Chondrocyte (in vitro differentiated cells): ENCODE data around the gene PUSL1. TPM values are rescaled to one million over a fixed set of nuclear protein-coding genes. Genes with fewer than 3 reads are reported as not detected.

ENCODE experiments used
- DNase-seq: peaks from one replicate; pipeline ENCODE4 v3.0.0; 2021; ENCODE audit warnings: mixed read lengths, low spot score
- H3K27ac Mint-ChIP-seq: one replicate; pipeline ENCODE4 v1.8.0; 2021; ENCODE audit warnings: mild to moderate bottlenecking, moderate library complexity, mixed read lengths; ENCODE audit not compliant: unreplicated experiment
- H3K27me3 Mint-ChIP-seq: 2 replicates; pipeline ENCODE4 v1.8.0; 2021; ENCODE audit warnings: low read depth, mixed read lengths
- H3K36me3 Mint-ChIP-seq: 2 replicates; pipeline ENCODE4 v1.8.0; 2021; ENCODE audit warnings: low read depth, mixed read lengths
- H3K4me1 Mint-ChIP-seq: 2 replicates; pipeline ENCODE4 v1.8.0; 2021; ENCODE audit warnings: low read depth, mild to moderate bottlenecking, mixed read lengths
- H3K4me3 Mint-ChIP-seq: one replicate; pipeline ENCODE4 v1.8.0; 2021; ENCODE audit warnings: mild to moderate bottlenecking, moderate library complexity, mixed read lengths; ENCODE audit not compliant: unreplicated experiment
- H3K9me3 Mint-ChIP-seq: 2 replicates; pipeline ENCODE4 v1.8.0; 2021; ENCODE audit warnings: low read depth, mixed read lengths
- CTCF ChIP-seq: fragments of 200-600 bp; sonication (generic); IDR thresholded peaks from 2 replicates; pipeline ENCODE4 v1.5.0; 2021; ENCODE audit warnings: antibody characterized with exemption, mild to moderate bottlenecking, moderate library complexity
- total RNA-seq: library from RNA; stranded (reverse); gene quantifications from 3 replicates; pipeline ENCODE4 v1.2.1, GENCODE V29; 2021

Gene PUSL1
- total RNA-seq, 1 donor from 2014 or later = 21.6 TPM

- DNase-seq = no peak
- Mint-ChIP-seq H3K4me3 (no peak overlapping the region), H3K9me3 (no peaks in the 10 kb centered on the region), H3K4me1 (no peaks in the 10 kb centered on the region), H3K27me3 (no peaks in the 10 kb centered on the region), H3K36me3 (peaks cover 3% of the 10 kb centered on the region), H3K27ac (no peak overlapping the region)
- TF ChIP-seq CTCF = no peak
Observed at GRCh38 chr1:1336931-1337792, 28.8 kb downstream of the PUSL1 start.

- Mint-ChIP-seq H3K4me3 (no peak overlapping the region), H3K4me1 (no peaks in the 10 kb centered on the region), H3K27me3 (no peaks in the 10 kb centered on the region), H3K36me3 (peaks cover 3% of the 10 kb centered on the region), H3K9me3 (no peaks in the 10 kb centered on the region), H3K27ac (no peak overlapping the region)
- DNase-seq = no peak
- no peak for TF ChIP-seq CTCF
Observed at GRCh38 chr1:1337793-1338147, 29.4 kb downstream of the PUSL1 start.

GRCh38 chr1:1338278-1338677, 29.9 kb downstream of the PUSL1 start:
- H3K27me3 Mint-ChIP-seq = no peaks in the 10 kb centered on the region
- H3K4me1 Mint-ChIP-seq = no peaks in the 10 kb centered on the region
- no peaks in the 10 kb centered on the region for H3K9me3 Mint-ChIP-seq
- DNase-seq = no peak
- H3K4me3 Mint-ChIP-seq = no peak overlapping the region
- H3K27ac Mint-ChIP-seq = no peak overlapping the region
- H3K36me3 Mint-ChIP-seq = peaks cover 3% of the 10 kb centered on the region
- TF ChIP-seq CTCF = no peak

- Mint-ChIP-seq H3K4me3 (no peak overlapping the region), H3K4me1 (peaks cover 5% of the 10 kb centered on the region), H3K27ac (no peak overlapping the region), H3K9me3 (no peaks in the 10 kb centered on the region), H3K36me3 (peaks cover 3% of the 10 kb centered on the region), H3K27me3 (no peaks in the 10 kb centered on the region)
- DNase-seq = no peak
- TF ChIP-seq CTCF = no peak
Observed at GRCh38 chr1:1340185-1340584, 31.8 kb downstream of the PUSL1 start.

- no peak for TF ChIP-seq CTCF
- Mint-ChIP-seq H3K27ac (no peak overlapping the region), H3K4me1 (peaks cover 7% of the 10 kb centered on the region), H3K4me3 (no peak overlapping the region), H3K36me3 (peaks cover 3% of the 10 kb centered on the region), H3K9me3 (no peaks in the 10 kb centered on the region), H3K27me3 (no peaks in the 10 kb centered on the region)
- no peak for DNase-seq
Observed at GRCh38 chr1:1340791-1341548, 32.6 kb downstream of the PUSL1 start.
